Right lobe of liver (tissue), 6 donors: ENCODE data around the gene CYSLTR2. TPM values are rescaled to one million over a fixed set of nuclear protein-coding genes. Genes with fewer than 3 reads are reported as not detected.

Source experiments
- ATAC-seq, 4 donors: fragments of 200-7000 bp; cut with Tn5 transposase; one replicate each; pipeline ENCODE4 v1.9.1; 2020; ENCODE audit warnings: mild to moderate bottlenecking in 4 of 4, moderate library complexity in 4 of 4
- DNase-seq, 3 donors: peaks; one replicate each; pipeline ENCODE4 v3.0.0-alpha.2; 2020
- H3K27ac ChIP-seq, 3 donors: fragments of 200-600 bp; one replicate each; pipeline ENCODE4 v1.8.0; 2022
- H3K27me3 ChIP-seq, 2 donors: fragments of 200-600 bp; one replicate each; pipeline ENCODE4 v1.8.0; 2022
- H3K36me3 ChIP-seq, 4 donors: fragments of 200-600 bp; sonication (generic) in 1 of 4; one replicate each; pipeline versions ENCODE4 v1.5.1 to v1.8.0; 2017 to 2022; ENCODE audit warnings: control low read depth in 1 of 4
- H3K4me1 ChIP-seq, 4 donors: fragments of 200-600 bp; sonication (generic) in 1 of 4; one replicate each; pipeline versions ENCODE4 v1.5.1 to v1.8.0; 2017 to 2022; ENCODE audit warnings: control low read depth in 1 of 4
- H3K4me3 ChIP-seq, 3 donors: fragments of 200-600 bp; one replicate each; pipeline ENCODE4 v1.8.0; 2022
- H3K9me3 ChIP-seq, 4 donors: fragments of 200-600 bp; sonication (generic) in 1 of 4; one replicate each; pipeline versions ENCODE4 v1.5.1 to v1.8.0; 2017 to 2022; ENCODE audit warnings: control low read depth in 1 of 4
- POLR2A ChIP-seq: fragments of 450-650 bp; IDR thresholded peaks from one replicate; pipeline ENCODE4 v1.6.1; 2017; ENCODE audit warnings: antibody characterized with exemption, mild to moderate bottlenecking
- WGBS: methylation state at CpG from one replicate; pipeline ENCODE4 v1.1.6; 2018; ENCODE audit warnings: low coverage, low lambda C conversion rate; ENCODE audit not compliant: insufficient coverage; ENCODE audit errors: missing lambda C conversion rate; 5-methylcytosine and 5-hydroxymethylcytosine counted together
- intact Hi-C, 2 donors: fragments of 100-400 bp; cut with DNase I; formaldehyde crosslinking; loops; one replicate each; pipeline versions ENCODE4 v1.11.2 to v1.14.1; 2022
- total RNA-seq, 6 experiments: library from RNA; depleted of rRNA in 2 of 6; stranded (reverse); fragments of >200 nt in 2 of 6; fragmentation: NEBNext Ultra II Directional in 3 of 6; extraction: Animal tissue kit (Norgen Biotek cat#: 25700) in 3 of 6; gene quantifications; one replicate each; pipeline versions ENCODE4 v1.1.0 to v1.2.4, GENCODE V29; 2016 to 2023
- TF ChIP-seq, protein P1 (sequence below), 4 donors: fragments of 200-600 bp in 3 of 4; fragments of 450-650 bp in 1 of 4; IDR thresholded peaks; one replicate each; pipeline versions ENCODE4 v1.5.1 to v1.8.0; 2016 to 2022; ENCODE audit warnings: antibody characterized with exemption in 4 of 4, mild to moderate bottlenecking in 2 of 4
- donor health status: DM: no; HTN: yes; CAD: no.
- donor health status: DM: no; HTN: no; CAD: no.
- donor health status: DM: no; HTN: no; CAD: no.
- donor health status: DM: no; HTN: yes; CAD: no.
- donor health status: DM: no; HTN: yes; CAD: no.

The CYSLTR2 gene
- total RNA-seq, 6 experiments from 2014 or later, result 0.06 to 0.93 (median 0.14) TPM

DNA sequence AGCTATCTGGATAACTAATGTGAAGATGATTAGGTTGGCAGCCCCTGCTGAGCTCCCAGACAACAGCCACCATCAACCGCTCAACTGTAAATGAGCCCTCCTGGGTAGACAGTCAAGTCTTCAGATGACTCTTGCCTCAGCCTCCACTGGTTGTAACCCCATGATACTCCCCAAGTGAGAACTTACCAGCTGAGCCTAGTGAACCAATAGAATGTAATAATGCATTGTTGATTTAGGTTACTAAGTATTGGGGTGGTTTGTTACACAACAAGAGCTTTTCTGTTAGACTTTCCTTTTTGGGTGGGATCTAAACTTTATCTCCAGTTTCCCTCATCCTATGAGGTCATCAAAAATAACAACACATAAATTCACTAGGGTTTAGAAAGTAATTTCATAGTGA is 69.4 kb downstream of the CYSLTR2 start:
- no peaks in the 10 kb centered on the region for H3K36me3 ChIP-seq
- H3K9me3 ChIP-seq, result no peaks in the 10 kb centered on the region
- H3K4me1 ChIP-seq, result no peaks in the 10 kb centered on the region
- ATAC-seq, result no peak
- no peak for TF ChIP-seq POLR2A
- TF ChIP-seq, protein P1, sequence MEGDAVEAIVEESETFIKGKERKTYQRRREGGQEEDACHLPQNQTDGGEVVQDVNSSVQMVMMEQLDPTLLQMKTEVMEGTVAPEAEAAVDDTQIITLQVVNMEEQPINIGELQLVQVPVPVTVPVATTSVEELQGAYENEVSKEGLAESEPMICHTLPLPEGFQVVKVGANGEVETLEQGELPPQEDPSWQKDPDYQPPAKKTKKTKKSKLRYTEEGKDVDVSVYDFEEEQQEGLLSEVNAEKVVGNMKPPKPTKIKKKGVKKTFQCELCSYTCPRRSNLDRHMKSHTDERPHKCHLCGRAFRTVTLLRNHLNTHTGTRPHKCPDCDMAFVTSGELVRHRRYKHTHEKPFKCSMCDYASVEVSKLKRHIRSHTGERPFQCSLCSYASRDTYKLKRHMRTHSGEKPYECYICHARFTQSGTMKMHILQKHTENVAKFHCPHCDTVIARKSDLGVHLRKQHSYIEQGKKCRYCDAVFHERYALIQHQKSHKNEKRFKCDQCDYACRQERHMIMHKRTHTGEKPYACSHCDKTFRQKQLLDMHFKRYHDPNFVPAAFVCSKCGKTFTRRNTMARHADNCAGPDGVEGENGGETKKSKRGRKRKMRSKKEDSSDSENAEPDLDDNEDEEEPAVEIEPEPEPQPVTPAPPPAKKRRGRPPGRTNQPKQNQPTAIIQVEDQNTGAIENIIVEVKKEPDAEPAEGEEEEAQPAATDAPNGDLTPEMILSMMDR (IDR thresholded peaks at IDR 0.05), result no peak
- H3K4me3 ChIP-seq, result no peak overlapping the region
- no peaks in the 10 kb centered on the region for H3K27me3 ChIP-seq
- no peak for DNase-seq
- WGBS, result no CpG with 5 or more reads among the region's 1 CpG
- intact Hi-C loops, result no loop called here
- H3K27ac ChIP-seq, result no peak overlapping the region

- no peak overlapping the region for H3K27ac ChIP-seq
- TF ChIP-seq POLR2A, result no peak
- TF ChIP-seq, protein P1 (IDR thresholded peaks at IDR 0.05), result no peak
- no peak for ATAC-seq
- H3K9me3 ChIP-seq, result no peaks in the 10 kb centered on the region
- H3K27me3 ChIP-seq, result no peaks in the 10 kb centered on the region
- no peak for DNase-seq
- intact Hi-C loops, result no loop called here
- no peak overlapping the region for H3K4me3 ChIP-seq
- H3K4me1 ChIP-seq, result no peaks in the 10 kb centered on the region
- H3K36me3 ChIP-seq, result no peaks in the 10 kb centered on the region
These were observed 71.5 kb downstream of the CYSLTR2 start for GRCh38 chr13:48725271-48725670.

GRCh38 chr13:48726711-48727110 is 73.0 kb downstream of the CYSLTR2 start:
- no peaks in the 10 kb centered on the region for H3K9me3 ChIP-seq
- no peaks in the 10 kb centered on the region for H3K27me3 ChIP-seq
- ATAC-seq (no peak), DNase-seq (no peak)
- no peak overlapping the region for H3K4me3 ChIP-seq
- no peak for TF ChIP-seq POLR2A
- TF ChIP-seq, protein P1 (IDR thresholded peaks at IDR 0.05), result no peak
- H3K4me1 ChIP-seq, result peaks cover 0 to 2% (median 0%) of the 10 kb centered on the region in 4 donors
- intact Hi-C loops, result no loop called here
- no peaks in the 10 kb centered on the region for H3K36me3 ChIP-seq
- H3K27ac ChIP-seq, result no peak overlapping the region
- 79% methylated on average over 2 of the region's 2 CpGs for WGBS

GRCh38 chr13:48727241-48728011 is 73.7 kb downstream of the CYSLTR2 start:
- intact Hi-C loops, result no loop called here
- DNase-seq, result no peak
- peaks cover 0 to 3% (median 0%) of the 10 kb centered on the region in 4 donors for H3K4me1 ChIP-seq
- no peaks in the 10 kb centered on the region for H3K36me3 ChIP-seq
- WGBS, result 50% methylated on average over 4 of the region's 4 CpGs
- no peak for ATAC-seq
- no peaks in the 10 kb centered on the region for H3K27me3 ChIP-seq
- no peak overlapping the region for H3K27ac ChIP-seq
- no peak overlapping the region for H3K4me3 ChIP-seq
- no peak for TF ChIP-seq POLR2A
- TF ChIP-seq, protein P1 (IDR thresholded peaks at IDR 0.05), result no peak
- H3K9me3 ChIP-seq, result no peaks in the 10 kb centered on the region
